ENCODE data around the gene APC. TPM values are rescaled to one million over a fixed set of nuclear protein-coding genes. Genes with fewer than 3 reads are reported as not detected.

APC gene
- total and polyA plus RNA-seq, 2 donors (not counting 1 experiment from before 2014, with no cell fraction given): 8.1 to 55.8 TPM

GRCh38 chr5:112692472-112692871 is 45.2 kb upstream of the APC start:
- intact Hi-C loops (cut with micrococcal nuclease): no loop called here
- no peaks in the 10 kb centered on the region for H3K79me2 ChIP-seq (ENCODE audit: control insufficient read depth, insufficient read depth, low read length)
- no peak overlapping the region for H3K4me2 ChIP-seq (replicated peaks; ENCODE audit: low read depth, low read length, poor library complexity, severe bottlenecking)
- no peaks in the 10 kb centered on the region for H3K36me3 ChIP-seq (replicated peaks in 1 of 2; ENCODE audit: control extremely low read depth in 1 of 2, control insufficient read depth in 1 of 2, extremely low read depth in 1 of 2, insufficient read depth in 2 of 2, low read length in 1 of 2)
- peaks cover 0 to 6% (median 0%) of the 10 kb centered on the region in 4 experiments for H3K27me3 ChIP-seq (replicated peaks in 1 of 4; ENCODE audit: control extremely low read depth in 1 of 4, control insufficient read depth in 3 of 4, insufficient read depth in 4 of 4, low read length in 3 of 4)
- no peak overlapping the region for H3K9ac ChIP-seq (ENCODE audit: low read length)
- no peak for DNase-seq
- H3K4me3 ChIP-seq (ENCODE audit: control extremely low read depth in 1 of 5, extremely low read depth in 1 of 5, insufficient read depth in 1 of 5, low read depth in 2 of 5, low read length in 4 of 5): no peak overlapping the region
- Mint-ChIP-seq H3K27ac (no peak overlapping the region), H3K4me1 (no peaks in the 10 kb centered on the region), H3K9me3 (ENCODE audit: insufficient read depth) (no peaks in the 10 kb centered on the region), H3K4me3 (no peak overlapping the region), H3K27me3 (peaks cover 18% of the 10 kb centered on the region)
- ChIA-PET POLR2A (no interaction called here), CTCF (interaction anchor here (0.8 to 3.5 kb wide), 7 partner anchors 14 to 168 kb away, joined by 3 to 18 read pairs (median 4); partner anchors contain the start of gene SRP19)
- no peak overlapping the region for H2AFZ ChIP-seq (ENCODE audit: insufficient read depth, low read depth, low read length, poor library complexity, severe bottlenecking)
- no CpG with 5 or more reads among the region's 1 CpG for whole genome bisulfite sequencing (ENCODE audit: insufficient coverage)
- no peak for ATAC-seq (ENCODE audit: low read depth)
- TF ChIP-seq EZH2 (IDR thresholded peaks at IDR 0.05; ENCODE audit: borderline replicate concordance, insufficient read depth, low read depth, low read length, poor library complexity, severe bottlenecking): no peak
- no peak for TF ChIP-seq CTCF (IDR thresholded peaks at IDR 0.05)
- H3K9me3 ChIP-seq (ENCODE audit: control extremely low read depth in 1 of 3, control insufficient read depth in 2 of 3, insufficient read depth in 1 of 3, low read length in 2 of 3): peaks cover 0 to 7% (median 0%) of the 10 kb centered on the region in 3 donors
- H3K4me1 ChIP-seq (ENCODE audit: control insufficient read depth in 2 of 2, insufficient read depth in 2 of 2, low read length in 2 of 2): no peaks in the 10 kb centered on the region
- H4K20me1 ChIP-seq (ENCODE audit: control insufficient read depth, insufficient read depth, low read length, poor library complexity, severe bottlenecking): no peaks in the 10 kb centered on the region
- H3K27ac ChIP-seq (ENCODE audit: low read length in 2 of 2): no peak overlapping the region

- intact Hi-C loops (cut with micrococcal nuclease): no loop called here
- TF ChIP-seq EZH2 (IDR thresholded peaks at IDR 0.05; ENCODE audit: borderline replicate concordance, insufficient read depth, low read depth, low read length, poor library complexity, severe bottlenecking) (no peak), CTCF (IDR thresholded peaks at IDR 0.05) (no peak)
- H3K27me3 Mint-ChIP-seq: peaks cover 18% of the 10 kb centered on the region
Observed at GRCh38 chr5:112693301-112693700, 44.4 kb upstream of the APC start.

More at GRCh38 chr5:112693301-112693700, 44.4 kb upstream of the APC start:
- Histone ChIP-seq H3K27me3 (replicated peaks in 1 of 4; ENCODE audit: control extremely low read depth in 1 of 4, control insufficient read depth in 3 of 4, insufficient read depth in 4 of 4, low read length in 3 of 4) (peaks cover 0 to 6% (median 0%) of the 10 kb centered on the region in 4 experiments), H3K27ac (ENCODE audit: low read length in 2 of 2) (no peak overlapping the region), H3K36me3 (replicated peaks in 1 of 2; ENCODE audit: control extremely low read depth in 1 of 2, control insufficient read depth in 1 of 2, extremely low read depth in 1 of 2, insufficient read depth in 2 of 2, low read length in 1 of 2) (no peaks in the 10 kb centered on the region), H2AFZ (ENCODE audit: insufficient read depth, low read depth, low read length, poor library complexity, severe bottlenecking) (no peak overlapping the region), H3K4me3 (ENCODE audit: control extremely low read depth in 1 of 5, extremely low read depth in 1 of 5, insufficient read depth in 1 of 5, low read depth in 2 of 5, low read length in 4 of 5) (no peak overlapping the region), H3K4me2 (replicated peaks; ENCODE audit: low read depth, low read length, poor library complexity, severe bottlenecking) (no peak overlapping the region), H3K4me1 (ENCODE audit: control insufficient read depth in 2 of 2, insufficient read depth in 2 of 2, low read length in 2 of 2) (no peaks in the 10 kb centered on the region), H3K9ac (ENCODE audit: low read length) (no peak overlapping the region), H3K79me2 (ENCODE audit: control insufficient read depth, insufficient read depth, low read length) (no peaks in the 10 kb centered on the region), H3K9me3 (ENCODE audit: control extremely low read depth in 1 of 3, control insufficient read depth in 2 of 3, insufficient read depth in 1 of 3, low read length in 2 of 3) (peaks cover 0 to 7% (median 0%) of the 10 kb centered on the region in 3 donors), H4K20me1 (ENCODE audit: control insufficient read depth, insufficient read depth, low read length, poor library complexity, severe bottlenecking) (no peaks in the 10 kb centered on the region)
- H3K4me1 Mint-ChIP-seq: no peaks in the 10 kb centered on the region
- ATAC-seq (ENCODE audit: low read depth) (no peak), DNase-seq (no peak)
- WGBS (ENCODE audit: insufficient coverage): 100% methylated on average over 1 of the region's 3 CpGs
- POLR2A ChIA-PET: no interaction called here
- CTCF ChIA-PET: interaction anchor here (0.7 to 3.5 kb wide), 6 partner anchors 13 to 212 kb away, joined by 3 to 18 read pairs (median 4); partner anchors contain the start of gene SRP19
- no peak overlapping the region for H3K27ac Mint-ChIP-seq
- no peak overlapping the region for H3K4me3 Mint-ChIP-seq
- no peaks in the 10 kb centered on the region for H3K9me3 Mint-ChIP-seq (ENCODE audit: insufficient read depth)

Data from B cell (primary cell).